ENCODE measurements around the gene ARID3C. TPM values are rescaled to one million over a fixed set of nuclear protein-coding genes. Genes with fewer than 3 reads are reported as not detected.

The ARID3C gene
- total RNA-seq, 4 donors from 2014 or later = not detected

GRCh38 chr9:34653151-34654072 is 24.5 kb upstream of the ARID3C start:
- in situ Hi-C loops (cut with MboI; ENCODE audit: low sequenced_read_pairs in 4 of 4) (loop anchor here in 1 of 4 donors (25.0 kb wide), 1 partner anchor 434 kb away; the partner anchor contains the start of genes FANCG and PIGO), intact Hi-C loops (cut with DNase I; ENCODE audit: low total_unique reads) (loop anchor here (5.0 kb wide), 1 partner anchor 334 kb away; the partner anchor contains the start of gene DNAJB5)
- DNase-seq (no peak), ATAC-seq (no peak)
- peak overlapping the region in 3 of 4 donors; percentile 56 to 62 (median 59) for H3K4me3 ChIP-seq
- H3K4me1 ChIP-seq = peaks cover 35 to 41% of the 10 kb centered on the region in 2 donors
- no peaks in the 10 kb centered on the region for H3K27me3 ChIP-seq
- H3K9me3 ChIP-seq = no peaks in the 10 kb centered on the region
- H3K36me3 ChIP-seq = peaks cover 0 to 14% of the 10 kb centered on the region in 2 donors
- TF ChIP-seq, protein P1, sequence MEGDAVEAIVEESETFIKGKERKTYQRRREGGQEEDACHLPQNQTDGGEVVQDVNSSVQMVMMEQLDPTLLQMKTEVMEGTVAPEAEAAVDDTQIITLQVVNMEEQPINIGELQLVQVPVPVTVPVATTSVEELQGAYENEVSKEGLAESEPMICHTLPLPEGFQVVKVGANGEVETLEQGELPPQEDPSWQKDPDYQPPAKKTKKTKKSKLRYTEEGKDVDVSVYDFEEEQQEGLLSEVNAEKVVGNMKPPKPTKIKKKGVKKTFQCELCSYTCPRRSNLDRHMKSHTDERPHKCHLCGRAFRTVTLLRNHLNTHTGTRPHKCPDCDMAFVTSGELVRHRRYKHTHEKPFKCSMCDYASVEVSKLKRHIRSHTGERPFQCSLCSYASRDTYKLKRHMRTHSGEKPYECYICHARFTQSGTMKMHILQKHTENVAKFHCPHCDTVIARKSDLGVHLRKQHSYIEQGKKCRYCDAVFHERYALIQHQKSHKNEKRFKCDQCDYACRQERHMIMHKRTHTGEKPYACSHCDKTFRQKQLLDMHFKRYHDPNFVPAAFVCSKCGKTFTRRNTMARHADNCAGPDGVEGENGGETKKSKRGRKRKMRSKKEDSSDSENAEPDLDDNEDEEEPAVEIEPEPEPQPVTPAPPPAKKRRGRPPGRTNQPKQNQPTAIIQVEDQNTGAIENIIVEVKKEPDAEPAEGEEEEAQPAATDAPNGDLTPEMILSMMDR (IDR thresholded peaks at IDR 0.05 in 4 of 5, conservative IDR thresholded peaks at IDR 0.05 in 1 of 5) = no peak
- TF ChIP-seq POLR2A (IDR thresholded peaks at IDR 0.05) = no peak
- peak overlapping the region; percentile 88 to 91 (median 89) for H3K27ac ChIP-seq

DNA sequence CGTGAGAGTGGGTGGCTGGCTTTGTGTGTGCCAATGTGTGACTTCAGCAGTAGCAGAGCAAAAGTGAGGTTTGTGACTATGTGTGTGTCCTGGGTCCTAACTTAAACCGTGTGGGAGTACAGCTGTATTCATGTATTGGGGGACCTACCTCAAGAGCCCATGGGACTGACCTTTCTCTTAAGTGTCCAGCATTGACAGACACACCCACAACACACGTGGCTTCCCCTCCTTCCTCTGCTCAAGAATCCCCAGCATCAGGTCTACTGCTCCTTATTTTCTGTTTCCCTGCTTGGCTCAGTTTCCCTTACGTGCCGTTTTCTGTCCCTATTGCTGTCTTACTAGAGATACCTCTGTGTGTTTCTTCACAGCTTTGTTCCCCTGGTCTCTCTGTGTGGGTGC is 23.7 kb upstream of the ARID3C start:
- peaks cover 0 to 14% of the 10 kb centered on the region in 2 donors for H3K36me3 ChIP-seq
- no peaks in the 10 kb centered on the region for H3K9me3 ChIP-seq
- ATAC-seq = peak; percentile 10 to 12
- TF ChIP-seq, protein P1 (IDR thresholded peaks at IDR 0.05 in 4 of 5, conservative IDR thresholded peaks at IDR 0.05 in 1 of 5) = no peak
- TF ChIP-seq POLR2A (IDR thresholded peaks at IDR 0.05) = no peak
- intact Hi-C loops (cut with DNase I; ENCODE audit: low total_unique reads) = loop anchor here (1.0 to 5.0 kb wide), 3 partner anchors 13 to 335 kb away; partner anchors contain the start of gene DNAJB5
- H3K4me1 ChIP-seq = peaks cover 40 to 49% of the 10 kb centered on the region in 2 donors
- in situ Hi-C loops (cut with MboI; ENCODE audit: low sequenced_read_pairs in 4 of 4) = loop anchor here in 1 of 4 donors (25.0 kb wide), 1 partner anchor 435 kb away; the partner anchor contains the start of genes FANCG and PIGO
- peak overlapping the region; percentile 40 to 62 (median 58) for H3K4me3 ChIP-seq
- DNase-seq = no peak
- no peaks in the 10 kb centered on the region for H3K27me3 ChIP-seq
- H3K27ac ChIP-seq = peak overlapping the region; percentile 88 to 91 (median 89)

GRCh38 chr9:34651876-34652601 is 23.2 kb upstream of the ARID3C start, which contains the start of gene IL11RA:
TSS of gene IL11RA (plus strand) at chr9:34652185. CDS start at chr9:34655218, 3,033 bp downstream.
- in situ Hi-C loops (cut with MboI; ENCODE audit: low sequenced_read_pairs in 4 of 4) = loop anchor here in 1 of 4 donors (25.0 kb wide), 1 partner anchor 435 kb away; the partner anchor contains the start of genes FANCG and PIGO
- ATAC-seq (peak; percentile 83 to 84), DNase-seq (peak; percentile 91 to 97)
- TF ChIP-seq, protein P1 (IDR thresholded peaks at IDR 0.05 in 4 of 5, conservative IDR thresholded peaks at IDR 0.05 in 1 of 5) = no peak
- TF ChIP-seq POLR2A (IDR thresholded peaks at IDR 0.05) = peak; percentile 61 to 75
- intact Hi-C loops (cut with DNase I; ENCODE audit: low total_unique reads) = loop anchor here (1.0 to 5.0 kb wide), 3 partner anchors 13 to 335 kb away; partner anchors contain the start of gene DNAJB5
- peaks cover 46 to 54% of the 10 kb centered on the region in 2 donors for H3K4me1 ChIP-seq
- no peaks in the 10 kb centered on the region for H3K27me3 ChIP-seq
- H3K36me3 ChIP-seq = peaks cover 0 to 14% of the 10 kb centered on the region in 2 donors
- H3K9me3 ChIP-seq = no peaks in the 10 kb centered on the region
- H3K4me3 ChIP-seq = peak within 1 kb of the TSS; percentile 40 to 62 (median 58)
- peak within 1 kb of the TSS; percentile 88 to 91 (median 89) for H3K27ac ChIP-seq

- peaks cover 0 to 14% of the 10 kb centered on the region in 2 donors for H3K36me3 ChIP-seq
- ATAC-seq (no peak), DNase-seq (peak in 1 of 2 donors; percentile 55)
- no peak for TF ChIP-seq POLR2A (IDR thresholded peaks at IDR 0.05)
- TF ChIP-seq, protein P1 (IDR thresholded peaks at IDR 0.05 in 4 of 5, conservative IDR thresholded peaks at IDR 0.05 in 1 of 5) = no peak
- no peaks in the 10 kb centered on the region for H3K27me3 ChIP-seq
- peak overlapping the region; percentile 40 to 62 (median 58) for H3K4me3 ChIP-seq
- in situ Hi-C loops (cut with MboI; ENCODE audit: low sequenced_read_pairs in 4 of 4) (loop anchor here in 1 of 4 donors (25.0 kb wide), 1 partner anchor 436 kb away; the partner anchor contains the start of genes FANCG and PIGO), intact Hi-C loops (cut with DNase I; ENCODE audit: low total_unique reads) (loop anchor here (5.0 kb wide), 1 partner anchor 336 kb away; the partner anchor contains the start of gene DNAJB5)
- H3K9me3 ChIP-seq = no peaks in the 10 kb centered on the region
- H3K27ac ChIP-seq = peak overlapping the region; percentile 88 to 91 (median 89)
- H3K4me1 ChIP-seq = peaks cover 47 to 58% of the 10 kb centered on the region in 2 donors
Observed at GRCh38 chr9:34651321-34651720, 22.5 kb upstream of the ARID3C start.
